ENCODE data around the gene KCNT2.
"Not testable (repeated sequence)": the region's sequence is repeated elsewhere in the genome, so short reads cannot be mapped to it uniquely, and the experiment has no call there.

KCNT2 gene

DNA sequence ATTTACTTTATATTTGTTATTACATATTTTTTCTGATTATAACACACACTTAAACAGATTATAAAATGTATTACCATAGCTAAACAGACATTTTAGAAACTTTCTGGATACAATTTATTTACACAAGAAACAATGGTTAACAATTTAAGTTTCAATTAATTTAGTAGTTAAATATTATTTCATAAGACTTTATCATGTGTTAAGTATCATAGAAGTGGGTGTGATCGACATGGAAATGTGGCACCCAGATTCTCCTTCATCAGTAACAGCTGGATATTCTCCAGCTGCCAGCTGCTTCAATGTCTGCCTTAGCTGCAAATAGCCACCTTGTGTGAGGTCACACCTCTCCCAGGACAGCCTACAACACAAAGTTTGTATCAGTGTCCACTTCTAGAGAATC, 97.8 kb downstream of the KCNT2 start:
- no peak for DNase-seq

DNA sequence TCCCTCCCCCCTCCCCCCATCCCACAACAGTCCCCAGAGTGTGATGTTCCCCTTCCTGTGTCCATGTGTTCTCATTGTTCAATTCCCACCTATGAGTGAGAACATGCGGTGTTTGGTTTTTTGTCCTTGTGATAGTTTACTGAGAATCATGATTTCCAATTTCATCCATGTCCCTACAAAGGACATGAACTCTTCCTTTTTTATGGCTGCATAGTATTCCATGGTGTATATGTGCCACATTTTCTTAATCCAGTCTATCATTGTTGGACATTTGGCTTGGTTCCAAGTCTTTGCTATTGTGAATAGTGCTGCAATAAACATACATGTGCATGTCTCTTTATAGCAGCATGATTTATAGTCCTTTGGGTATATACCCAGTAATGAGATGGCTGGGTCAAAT, 104.0 kb downstream of the KCNT2 start:
- not testable (repeated sequence) for DNase-seq

DNA sequence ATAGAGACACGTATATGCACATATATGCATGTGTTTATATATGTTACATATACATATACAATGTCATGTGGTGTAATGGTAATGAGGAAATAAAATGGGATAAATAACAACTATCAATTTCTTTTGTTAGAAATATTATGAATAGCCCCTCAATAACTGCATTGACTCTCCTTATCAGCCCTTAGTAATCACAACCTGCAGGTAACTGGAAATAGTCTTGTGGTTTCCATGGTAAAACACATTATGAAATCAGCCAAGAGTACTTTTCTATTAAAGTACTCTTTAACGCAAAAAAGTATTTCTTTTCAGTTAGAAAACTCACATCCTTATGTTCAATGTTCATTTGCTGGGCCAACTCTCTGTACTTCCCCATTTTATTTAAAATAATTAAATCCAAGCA, 105.8 kb downstream of the KCNT2 start:
- no peak for DNase-seq

DNA sequence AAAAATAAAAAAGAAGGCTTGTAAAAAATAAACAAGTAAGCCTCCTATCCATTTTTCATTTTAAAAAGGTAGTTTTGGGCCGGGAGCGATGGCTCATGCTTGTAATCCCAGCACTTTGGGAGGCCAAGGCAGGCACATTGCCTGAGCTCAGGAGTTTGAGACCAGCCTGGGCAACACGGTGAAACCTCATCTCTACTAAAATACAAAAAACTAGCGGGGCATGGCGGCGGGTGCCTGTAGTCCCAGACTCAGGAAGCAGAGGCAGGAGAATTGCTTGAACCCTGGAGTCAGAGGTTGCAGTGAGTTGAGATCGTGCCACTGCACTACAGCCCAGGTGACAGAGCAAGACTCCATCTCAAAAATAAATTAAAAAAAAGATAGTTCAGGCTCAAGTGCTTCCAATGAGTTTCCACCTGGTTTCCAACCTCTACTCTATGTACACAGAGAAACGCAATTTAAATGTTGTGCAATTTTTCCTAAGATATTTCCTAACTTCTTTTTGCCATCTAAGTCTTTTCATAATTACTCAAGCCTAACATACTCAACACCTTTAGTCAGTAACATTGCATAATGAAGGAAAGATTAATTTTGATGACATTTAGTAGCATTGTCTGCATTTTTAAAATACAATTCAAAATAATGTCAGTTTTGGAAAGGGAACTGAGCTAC, 106.3 kb downstream of the KCNT2 start:
- DNase-seq, result no peak

DNA sequence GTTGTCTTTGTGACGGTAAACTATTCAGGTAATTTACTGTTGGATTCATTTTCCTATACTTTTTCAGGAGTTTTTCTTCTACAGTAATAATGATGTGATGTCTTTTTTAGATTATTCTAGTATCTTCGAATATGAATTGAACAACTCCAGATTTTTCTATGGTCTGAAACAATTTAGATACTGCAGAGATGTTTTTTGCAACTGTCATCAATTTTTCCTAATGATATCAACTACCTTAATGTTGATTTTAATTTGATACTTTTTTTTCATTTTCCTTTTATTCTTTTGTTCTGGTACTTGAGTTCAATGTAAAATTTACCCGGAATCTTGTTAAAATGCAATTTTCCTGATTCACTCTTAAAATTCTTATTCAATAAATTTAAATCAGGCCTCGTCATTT, 110.4 kb downstream of the KCNT2 start:
- no peak for DNase-seq

DNA sequence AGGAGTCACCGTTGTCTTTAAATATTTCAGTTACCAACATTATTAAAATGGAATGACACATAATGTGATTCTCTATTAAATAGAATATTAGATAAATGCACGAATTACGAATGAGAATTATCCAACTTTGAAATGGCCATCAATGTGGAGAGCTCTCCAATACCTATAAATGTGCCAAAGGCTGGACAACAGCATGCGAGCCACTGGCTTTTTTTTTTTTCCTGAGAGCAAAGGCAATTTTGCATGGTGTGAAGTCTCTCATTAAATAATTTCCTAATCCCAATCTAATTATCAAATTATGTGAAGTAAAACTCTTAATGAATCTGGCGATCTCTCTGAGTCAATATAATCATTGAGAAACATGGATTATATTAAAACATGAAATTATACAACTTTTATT, 113.5 kb downstream of the KCNT2 start:
- DNase-seq, result no peak

DNA sequence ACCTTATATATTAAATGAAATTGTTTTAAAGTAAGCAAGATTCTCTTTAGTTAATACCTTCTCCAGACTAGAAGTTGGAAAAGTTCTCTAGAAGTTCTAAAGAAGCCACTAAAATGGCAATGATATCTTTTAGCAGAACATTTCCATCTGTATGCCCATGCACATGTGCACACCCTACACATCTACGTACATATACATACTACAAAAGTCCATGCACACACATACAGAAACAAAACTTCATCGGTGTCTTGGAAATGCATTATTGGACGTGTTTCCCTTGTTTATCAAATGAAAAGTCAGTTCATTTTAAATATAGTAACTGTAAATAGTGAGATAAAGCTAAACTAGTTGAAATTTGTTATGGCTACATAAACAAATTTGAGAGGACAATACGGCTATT, 114.4 kb downstream of the KCNT2 start:
- DNase-seq, result no peak

DNA sequence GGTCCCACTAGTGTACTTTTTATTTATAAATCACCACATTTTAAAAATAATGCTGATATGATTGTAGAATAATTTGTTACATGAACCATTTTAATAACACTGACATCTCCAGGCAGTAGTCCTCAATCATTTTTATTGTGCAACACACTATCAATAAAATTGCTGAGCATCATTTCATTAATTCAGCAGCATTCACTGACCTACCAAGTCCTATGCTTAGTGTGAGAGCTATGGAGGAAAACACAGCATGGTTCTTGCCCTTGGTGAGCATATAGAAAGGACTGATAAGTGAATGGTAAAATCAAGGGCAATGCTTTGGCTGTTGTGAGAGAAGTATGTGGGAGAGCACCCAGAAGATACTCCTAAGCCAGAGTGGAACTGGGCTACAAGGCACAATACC, 119.7 kb downstream of the KCNT2 start:
- no peak for DNase-seq

DNA sequence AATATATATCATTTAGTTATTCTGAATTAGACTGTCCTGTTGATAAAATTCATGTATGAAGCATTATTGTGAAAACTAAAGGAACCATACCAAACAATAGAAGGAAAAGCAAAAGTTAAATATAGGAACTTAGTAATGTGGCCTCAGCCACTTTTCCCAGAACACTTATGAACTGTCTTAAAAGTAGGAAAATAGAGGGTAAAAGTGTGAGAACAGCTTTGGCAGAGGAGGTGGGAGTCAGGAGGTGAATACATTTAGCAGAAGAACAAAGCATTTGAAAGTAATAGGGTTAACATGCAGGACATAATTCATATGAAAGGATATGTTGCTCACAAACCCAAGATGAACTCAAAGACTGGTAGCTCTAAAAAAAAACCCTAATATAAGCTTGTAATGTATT, 121.9 kb downstream of the KCNT2 start:
- DNase-seq, result no peak

DNA sequence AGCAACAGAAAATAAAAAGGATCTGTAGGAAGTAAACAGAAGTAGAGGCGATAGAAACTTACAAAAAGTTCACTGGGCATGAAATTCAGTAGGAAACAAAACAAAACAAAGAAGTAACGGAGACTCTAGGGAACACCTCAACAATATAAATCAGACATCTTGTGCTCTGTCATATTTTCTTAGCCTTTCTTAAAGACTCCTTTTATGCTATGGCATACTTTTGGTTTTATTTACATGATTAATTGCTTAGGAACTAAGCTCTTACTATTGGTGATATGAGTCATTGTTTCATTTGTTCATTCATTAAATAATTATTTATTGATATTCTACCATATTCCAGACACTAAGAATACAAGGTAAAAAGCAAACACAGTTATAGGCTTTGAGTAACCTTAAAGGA, 126.6 kb downstream of the KCNT2 start:
- no peak for DNase-seq

DNA sequence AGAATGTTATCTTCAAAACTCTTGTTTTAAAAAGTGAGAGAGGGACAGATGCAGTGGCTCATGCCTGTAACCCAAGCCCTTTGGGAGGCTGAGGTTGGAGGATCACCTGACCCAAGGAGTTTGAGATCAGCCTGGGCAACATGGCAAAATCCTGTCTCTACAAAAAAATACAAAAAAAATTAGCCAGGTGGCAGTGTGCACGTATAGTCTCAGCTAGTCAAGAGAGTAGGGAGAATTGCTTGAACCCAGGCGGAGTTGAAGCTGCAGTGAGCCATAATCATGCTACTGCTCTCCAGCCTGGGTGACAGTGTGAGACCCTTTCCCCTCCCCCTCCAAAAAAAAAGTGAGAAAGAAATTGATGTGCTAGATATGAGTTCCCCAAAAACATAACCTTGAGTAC, 131.0 kb downstream of the KCNT2 start:
- no peak for DNase-seq

DNA sequence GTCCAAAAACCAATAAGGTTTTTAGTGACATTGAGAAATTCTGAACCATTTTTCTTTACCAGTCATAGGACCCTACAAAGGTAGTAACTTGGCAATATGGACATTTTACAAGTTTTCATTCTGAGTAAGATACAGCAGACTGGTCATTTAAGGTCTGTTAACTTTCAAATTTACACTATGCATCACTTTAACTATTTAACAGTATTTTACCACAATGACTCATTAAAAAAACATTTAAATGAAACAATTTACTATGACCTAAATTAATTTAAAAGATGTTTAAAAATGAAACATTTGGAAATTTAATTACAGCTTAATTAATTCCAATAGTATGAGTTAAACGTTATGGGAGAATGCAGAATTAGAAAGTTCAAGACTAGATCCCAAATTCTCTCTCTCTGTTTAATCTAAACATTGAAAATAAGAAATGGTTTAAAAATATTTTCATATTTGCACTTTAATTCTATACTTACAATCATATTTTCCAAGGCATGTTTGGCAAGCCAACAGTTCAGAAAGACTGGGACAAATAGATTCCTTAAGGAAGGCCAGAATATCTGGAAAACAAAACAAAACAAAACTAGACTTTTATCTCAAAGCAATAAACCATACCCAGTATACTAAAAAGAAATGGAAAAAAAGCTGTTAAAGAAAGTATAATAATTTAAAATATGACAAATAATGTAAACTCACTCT, 140.9 kb downstream of the KCNT2 start:
- DNase-seq, result no peak

DNA sequence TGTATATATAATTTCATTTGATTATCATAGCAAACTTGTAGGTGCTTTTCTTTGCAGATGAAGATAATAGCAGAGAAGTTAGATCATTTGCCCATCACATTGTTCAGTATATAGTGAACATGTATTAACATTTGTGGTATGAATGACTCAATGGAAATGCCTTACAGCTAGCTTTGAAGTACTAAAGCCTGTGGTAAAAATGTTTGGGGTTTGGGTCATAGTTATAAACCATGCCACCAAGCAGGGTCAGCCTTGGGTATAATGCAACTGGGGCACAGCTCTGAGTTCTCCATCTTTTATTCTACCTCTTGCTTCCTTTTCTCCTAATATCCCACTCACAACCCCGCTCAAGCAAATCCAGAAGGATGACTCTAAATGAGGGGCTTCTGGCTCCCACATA, 141.6 kb downstream of the KCNT2 start:
- DNase-seq, result no peak

DNA sequence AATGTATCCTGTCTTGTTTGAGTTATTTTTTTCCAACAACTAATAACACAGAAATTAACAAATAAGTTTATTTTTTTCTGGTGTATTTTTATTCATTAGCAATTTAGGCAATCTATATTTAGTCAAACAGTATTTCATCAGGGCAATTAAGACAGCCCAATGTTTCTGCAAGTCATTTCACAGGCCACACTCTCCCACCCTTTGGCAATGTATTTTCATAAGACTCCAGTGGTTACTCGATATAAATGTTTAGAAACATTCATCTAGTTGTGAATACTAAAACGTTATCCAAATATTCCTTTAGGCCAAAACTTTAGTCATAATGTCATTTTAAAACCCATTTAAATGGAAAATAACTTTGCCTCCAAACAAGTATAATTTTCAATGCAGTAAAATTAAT, 142.1 kb downstream of the KCNT2 start:
- no peak for DNase-seq

DNA sequence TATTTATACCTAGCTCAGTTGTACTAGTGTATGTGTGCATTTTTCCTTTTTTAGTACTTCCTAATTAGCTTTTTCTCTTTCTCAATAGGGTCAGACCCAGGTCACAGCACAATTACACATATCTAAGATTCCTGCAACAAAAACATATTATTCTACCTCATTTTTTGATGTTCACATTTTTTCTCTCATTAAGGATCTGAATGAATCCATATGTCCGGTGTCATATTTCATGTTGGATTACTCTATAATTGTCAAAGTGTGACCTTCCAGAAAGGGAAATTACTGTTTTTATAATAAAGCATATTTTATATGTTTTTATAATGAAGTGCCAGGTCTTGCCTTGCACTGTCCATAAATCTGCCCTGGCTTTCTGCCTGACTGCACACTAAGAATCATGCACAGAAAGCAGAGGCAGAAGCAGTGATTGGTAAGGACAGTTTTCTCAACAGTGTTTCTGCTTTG, 143.7 kb downstream of the KCNT2 start:
- no peak for DNase-seq

DNA sequence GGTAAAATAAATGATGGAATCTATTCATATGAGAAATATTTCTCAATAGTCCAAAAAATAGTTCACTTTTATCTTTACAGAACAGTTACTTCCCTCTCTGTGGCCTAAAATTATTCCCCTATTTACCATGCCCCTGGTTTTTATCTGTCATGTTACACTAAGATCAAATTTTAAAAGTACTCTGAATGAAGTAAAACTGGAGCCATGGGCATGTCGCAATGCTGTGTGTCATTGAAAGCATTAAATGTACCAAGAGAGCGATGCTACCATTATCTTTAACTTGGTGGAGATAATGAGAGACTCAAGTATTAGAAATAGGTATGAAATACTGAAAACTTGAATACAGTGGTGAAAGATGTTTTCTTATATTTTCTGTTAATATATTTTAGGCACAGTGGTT, 146.2 kb downstream of the KCNT2 start:
- DNase-seq, result no peak

DNA sequence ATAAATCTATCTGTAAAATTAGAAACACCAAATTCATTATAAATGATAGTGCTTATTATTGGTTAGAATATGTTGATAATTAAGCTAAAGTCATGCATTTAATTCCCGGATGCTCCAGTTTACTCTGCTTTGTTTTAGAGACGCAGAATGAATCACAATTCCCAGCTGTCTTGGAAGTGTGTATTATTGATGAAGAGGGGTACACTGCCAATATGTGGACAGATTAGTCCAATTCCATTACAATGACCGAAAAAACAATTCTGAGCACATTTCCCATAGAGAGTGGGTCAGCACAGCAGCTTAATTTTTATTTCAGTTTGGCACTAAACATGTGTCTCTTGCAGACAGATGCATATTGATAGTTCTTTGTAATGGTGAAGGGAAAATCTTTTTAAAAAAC, 146.7 kb downstream of the KCNT2 start:
- DNase-seq, result no peak

DNA sequence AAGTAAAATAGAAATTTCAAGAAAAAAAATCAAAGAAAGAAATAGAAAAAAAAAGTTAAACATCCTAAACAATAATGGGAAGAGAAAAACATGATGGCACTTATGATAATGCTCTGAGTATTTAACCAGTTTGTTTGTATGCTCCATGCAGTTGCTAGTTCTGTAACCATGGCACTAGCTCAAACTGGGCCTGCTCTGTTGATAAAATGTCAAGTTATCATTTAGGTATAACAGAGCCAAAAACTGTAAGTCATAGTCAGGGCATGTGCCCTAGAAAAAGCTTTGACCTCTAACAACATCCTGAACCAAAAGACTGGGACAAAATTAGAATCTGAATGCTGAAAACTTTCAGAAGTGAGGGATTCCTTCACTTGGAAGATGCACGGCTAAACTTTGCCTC, 148.9 kb downstream of the KCNT2 start:
- no peak for DNase-seq

DNA sequence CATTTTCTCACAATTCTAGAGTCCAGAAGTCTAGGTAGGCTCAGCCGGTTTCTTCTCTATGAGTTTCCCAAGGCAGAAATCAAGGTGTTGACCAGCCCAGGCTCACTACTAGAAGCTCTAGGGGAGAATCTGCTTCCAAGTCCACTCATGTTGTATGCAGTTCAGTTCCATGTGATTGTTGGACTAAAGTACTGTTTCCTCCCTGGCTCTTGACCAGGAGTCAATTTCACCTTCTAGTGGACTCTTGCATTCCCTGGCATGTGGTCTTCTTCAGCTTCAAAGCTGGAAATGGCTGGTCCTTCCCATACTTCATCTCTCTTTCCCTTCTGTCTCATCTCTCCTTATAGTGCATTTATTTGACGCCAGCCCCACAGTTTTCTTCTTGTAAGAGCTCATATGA, 153.4 kb downstream of the KCNT2 start:
- no peak for DNase-seq

DNA sequence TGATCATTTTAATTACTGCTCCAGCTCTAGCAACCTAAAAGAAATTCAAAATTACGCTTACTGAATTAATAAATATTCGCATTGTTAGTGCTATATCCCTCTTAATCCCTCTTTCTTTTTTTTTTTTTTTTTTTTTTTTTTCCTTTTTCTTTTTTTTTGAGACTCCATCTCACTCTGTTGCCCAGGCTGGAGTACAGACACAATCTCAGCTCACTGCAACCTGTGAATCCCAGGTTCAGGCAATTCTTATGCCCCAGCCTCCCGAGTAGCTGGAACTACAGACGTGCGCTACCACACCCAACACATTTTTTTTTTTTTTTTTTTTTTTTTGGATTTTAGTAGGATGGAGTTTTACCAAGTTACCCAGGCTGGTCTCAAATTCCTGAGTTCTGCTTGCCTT, 157.1 kb downstream of the KCNT2 start:
- no peak for DNase-seq

DNA sequence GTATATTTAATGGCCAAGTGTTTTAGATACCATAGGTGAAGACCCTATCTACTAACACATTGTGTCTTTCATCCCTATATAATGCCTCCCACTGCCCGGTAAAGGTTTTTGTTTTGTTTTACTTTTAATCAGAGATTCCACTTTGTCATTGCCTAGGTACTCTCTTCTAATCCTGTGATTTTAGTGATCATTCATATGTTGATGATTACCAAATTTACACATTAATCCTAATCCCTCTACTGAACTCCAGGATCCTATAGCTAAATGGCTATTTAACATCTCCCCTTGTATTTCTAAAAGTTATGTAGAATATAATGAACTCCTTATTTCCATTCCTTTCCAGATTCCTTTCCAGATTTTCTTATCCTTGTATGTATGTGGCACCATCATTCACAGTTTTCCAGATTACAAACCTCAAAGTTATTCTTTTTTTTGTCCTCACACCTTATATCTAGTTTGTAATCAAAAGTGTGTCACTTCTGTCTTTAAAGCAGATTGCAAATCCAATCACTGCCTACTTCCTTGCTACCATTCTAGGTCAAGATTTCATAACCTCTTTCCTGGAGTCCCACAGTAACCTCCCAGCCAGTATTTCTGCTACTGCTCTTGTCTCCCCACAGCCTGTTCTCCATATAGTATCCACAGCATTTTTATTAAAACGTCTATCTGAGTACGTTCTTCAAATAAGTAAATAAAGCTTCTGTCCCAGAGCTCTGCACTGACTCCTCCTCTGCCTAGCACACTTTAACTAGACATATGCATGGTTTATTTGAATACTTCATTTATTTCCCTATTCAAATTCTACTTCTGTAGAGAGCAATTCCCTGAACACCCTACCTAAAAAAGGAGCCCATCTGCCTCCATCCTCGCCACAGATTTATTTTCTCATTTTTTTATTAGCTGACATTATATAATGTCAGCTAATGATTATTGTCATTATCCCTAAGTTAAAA, 157.8 kb downstream of the KCNT2 start:
- DNase-seq, result no peak

DNA sequence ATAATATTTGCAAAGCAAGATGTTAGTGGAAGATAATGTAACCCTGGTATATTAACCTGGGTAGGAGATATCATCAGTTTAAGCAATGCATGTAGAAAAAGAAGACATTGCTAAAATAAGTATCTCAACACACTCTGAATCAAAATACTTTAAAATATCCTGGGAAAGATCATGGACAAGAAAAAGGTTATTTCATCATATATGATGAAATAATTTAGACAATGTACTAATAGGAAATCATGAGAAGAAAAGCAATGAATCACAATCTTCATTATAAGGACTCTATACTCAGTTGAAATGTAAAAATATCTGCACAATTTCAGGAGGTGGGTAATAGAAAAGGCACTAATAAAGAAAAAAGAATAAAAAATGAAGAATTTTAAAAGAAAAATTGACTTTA, 158.8 kb downstream of the KCNT2 start:
- no peak for DNase-seq

DNA sequence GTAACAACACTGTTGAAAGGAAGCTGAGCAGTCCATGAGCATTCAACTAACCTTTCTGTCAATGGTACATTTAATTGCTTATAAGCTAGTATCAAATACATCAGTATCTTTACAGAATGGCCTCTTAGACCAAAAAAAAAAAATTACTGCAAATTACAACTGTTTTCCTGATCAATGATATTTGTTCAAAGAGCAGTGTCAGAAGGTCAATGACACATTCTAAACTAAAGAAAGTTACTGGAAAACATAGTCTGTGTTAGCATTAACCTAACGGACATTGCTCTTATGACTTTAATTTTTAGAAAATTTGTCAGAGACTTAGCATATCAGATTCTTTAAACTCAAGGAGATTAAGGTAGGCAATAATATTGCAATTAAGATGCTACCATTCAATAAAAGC, 162.5 kb downstream of the KCNT2 start:
- DNase-seq, result no peak

DNA sequence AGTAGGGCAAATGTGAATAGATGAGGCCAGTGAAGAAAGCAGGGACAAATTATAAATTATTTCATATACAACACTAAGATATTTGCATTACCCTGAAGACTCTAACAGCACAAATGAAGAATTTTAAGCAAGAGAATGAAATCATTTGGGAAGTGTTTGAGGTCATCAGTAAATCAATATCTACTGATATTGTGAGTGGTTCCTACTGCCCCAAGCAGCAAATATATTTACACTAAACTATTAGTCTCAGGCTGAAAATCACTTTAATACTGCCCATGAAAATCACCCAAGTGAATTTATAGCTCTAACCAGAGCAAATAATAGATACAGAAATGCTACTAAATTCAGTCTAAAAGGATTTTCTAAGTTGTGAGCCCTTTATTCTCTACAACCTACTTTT, 163.6 kb downstream of the KCNT2 start:
- no peak for DNase-seq

All from activated naive CD4-positive, alpha-beta T cell (primary cell).